Heart left ventricle (tissue), 16 donors: ENCODE measurements around the gene ASTN2. TPM values are rescaled to one million over a fixed set of nuclear protein-coding genes. Genes with fewer than 3 reads are reported as not detected.

Experiments
- ATAC-seq, 4 donors: fragments of 200-7000 bp; cut with Tn5 transposase; one replicate each; pipeline ENCODE4 v1.9.1; 2020 to 2022; ENCODE audit warnings: moderate library complexity in 4 of 4, mild to moderate bottlenecking in 3 of 4, moderate number of reproducible peaks in 1 of 4
- DNase-seq, 5 donors: peaks; one replicate each; pipeline ENCODE4 v3.0.0-alpha.2; 2020
- H3K27ac ChIP-seq, 12 donors: fragments of 200-600 bp; sonication (generic) in 4 of 12; one replicate each; pipeline versions ENCODE4 v1.5.0 to v1.8.0; 2016 to 2022; ENCODE audit warnings: mild to moderate bottlenecking in 2 of 12
- H3K27me3 ChIP-seq, 9 donors: fragments of 200-600 bp; sonication (generic) in 2 of 9; one replicate each; pipeline versions ENCODE4 v1.5.1 to v1.8.0; 2016 to 2022; ENCODE audit warnings: mild to moderate bottlenecking in 3 of 9
- H3K36me3 ChIP-seq, 9 donors: fragments of 200-600 bp; sonication (generic) in 2 of 9; one replicate each; pipeline versions ENCODE4 v1.5.0 to v1.8.0; 2018 to 2022; ENCODE audit warnings: mild to moderate bottlenecking in 2 of 9
- H3K4me1 ChIP-seq, 12 donors: fragments of 200-600 bp; sonication (generic) in 4 of 12; one replicate each; pipeline versions ENCODE4 v1.5.0 to v1.8.0; 2016 to 2022; ENCODE audit warnings: mild to moderate bottlenecking in 3 of 12
- H3K4me3 ChIP-seq, 12 donors: fragments of 200-600 bp; sonication (generic) in 4 of 12; one replicate each; pipeline versions ENCODE4 v1.5.0 to v1.8.0; 2017 to 2022; ENCODE audit warnings: mild to moderate bottlenecking in 9 of 12, moderate library complexity in 4 of 12
- H3K9me3 ChIP-seq, 12 donors: fragments of 200-600 bp; sonication (generic) in 4 of 12; one replicate each; pipeline versions ENCODE4 v1.5.0 to v1.8.0; 2016 to 2022; ENCODE audit warnings: mild to moderate bottlenecking in 1 of 12
- CTCF ChIP-seq, 12 donors: fragments of 200-600 bp; sonication (generic) in 4 of 12; IDR thresholded peaks; one replicate each; pipeline versions ENCODE4 v1.5.0 to v1.8.0; 2018 to 2022; ENCODE audit warnings: antibody characterized with exemption in 12 of 12, mild to moderate bottlenecking in 5 of 12
- POLR2A ChIP-seq, 2 donors: fragments of 450-650 bp; IDR thresholded peaks; one replicate each; pipeline ENCODE4 v1.6.1; 2017; ENCODE audit warnings: antibody characterized with exemption in 2 of 2, mild to moderate bottlenecking in 2 of 2, moderate library complexity in 2 of 2
- WGBS, 4 donors: extraction: QIAGEN DNeasy Blood & Tissue Kit in 2 of 4; methylation state at CpG; one replicate each; pipeline versions ENCODE4 v1.1.5 to v1.1.7; 2013 to 2018; 5-methylcytosine and 5-hydroxymethylcytosine counted together
- intact Hi-C, 10 donors: fragments of 100-400 bp; cut with DNase I; formaldehyde crosslinking; loops; one replicate each; pipeline versions ENCODE4 v1.11.1 to v1.14.2; 2022
- polyA plus RNA-seq, 2 donors: library from polyadenylated mRNA; stranded (reverse); fragments of 200-250 nt; gene quantifications; one replicate each; pipeline ENCODE4 v1.2.3, GENCODE V29; 2013
- total RNA-seq, 9 donors: library from RNA; depleted of rRNA in 2 of 9; stranded (reverse); fragments of >200 nt in 2 of 9; fragmentation: NEBNext Ultra II Directional in 3 of 9; extraction: Animal tissue kit (Norgen Biotek cat#: 25700) in 3 of 9; gene quantifications; one replicate each; pipeline versions ENCODE4 v1.1.0 to v1.2.4, GENCODE V29; 2016 to 2023
- donor health status: ischemic (EF 13 %, LVEDD 7.1; RV severe dilation, severe dysfunction).
- donor health status: healthy with polysubstance abuse.
- donor health status: DM: no; HTN: yes; CAD: no.
- donor health status: DM: no; HTN: no; CAD: no.
- donor health status: ischemic (EF 25% LVEDD 6.9; RV normal size, moderate dysfunction).
- donor health status: ischemic (EF 25% LVEDD 5.7; RV mildly dilated, moderate dysfunction).
- donor health status: healthy.
- donor health status: DM: yes; HTN: yes; CAD: no.
- donor health status: ischemic (EF 35%, LVEDD 5.7; RV mildly dilated, moderate dysfunction).
- donor health status: nonischemic (EF 11% LVEDD 7.7; RV severe dilation, severe dysfunction).
- donor health status: DM: yes; HTN: yes; CAD: no.
- donor health status: PGD.
- donor health status: ischemic (EF 29% LVEDD 5.4; RV normal size, mild dysfunction).
- donor health status: nonischemic (EF 23%, LVEDD 6.1; RV moderate dilation, normal function).

The ASTN2 gene
- total and polyA plus RNA-seq, 11 donors = 2.5 to 6.0 (median 3.5) TPM

- ATAC-seq = peak in 1 of 4 donors; percentile 40
- intact Hi-C loops = no loop called here
- H3K36me3 ChIP-seq = no peaks in the 10 kb centered on the region
- 85 to 93% (median 91%) methylated on average over 3 of the region's 3 CpGs for WGBS, 4 donors
- H3K4me3 ChIP-seq = no peak overlapping the region
- no peak for DNase-seq
- peak overlapping the region in 1 of 12 donors; percentile 30 for H3K27ac ChIP-seq
- no peaks in the 10 kb centered on the region for H3K27me3 ChIP-seq
- H3K9me3 ChIP-seq = peaks cover 0 to 20% (median 3%) of the 10 kb centered on the region in 12 donors
- TF ChIP-seq POLR2A (IDR thresholded peaks at IDR 0.05) (no peak), CTCF (IDR thresholded peaks at IDR 0.05) (no peak)
- H3K4me1 ChIP-seq = peaks cover 0 to 5% (median 0%) of the 10 kb centered on the region in 12 donors
Observed at GRCh38 chr9:116592970-116593369, 821.9 kb downstream of the ASTN2 start.

- no peak overlapping the region for H3K4me3 ChIP-seq
- peak in 9 of 12 donors; percentile 14 to 36 (median 25) for TF ChIP-seq CTCF (IDR thresholded peaks at IDR 0.05)
- no peak for TF ChIP-seq POLR2A (IDR thresholded peaks at IDR 0.05)
- peaks cover 0 to 4% (median 0%) of the 10 kb centered on the region in 12 donors for H3K4me1 ChIP-seq
- H3K9me3 ChIP-seq = peaks cover 0 to 26% (median 4%) of the 10 kb centered on the region in 12 donors
- WGBS, 4 donors = 74 to 79% (median 76%) methylated on average over 7 of the region's 7 CpGs
- DNase-seq = no peak
- H3K36me3 ChIP-seq = no peaks in the 10 kb centered on the region
- no peaks in the 10 kb centered on the region for H3K27me3 ChIP-seq
- no peak for ATAC-seq
- no peak overlapping the region for H3K27ac ChIP-seq
- intact Hi-C loops = loop anchor here in 1 of 10 donors (10.0 kb wide), 1 partner anchor 55 kb away; no protein-coding TSS in a partner anchor
Observed at GRCh38 chr9:116589392-116590354, 825.2 kb downstream of the ASTN2 start.

- Histone ChIP-seq H3K4me1 (no peaks in the 10 kb centered on the region), H3K27me3 (no peaks in the 10 kb centered on the region), H3K4me3 (no peak overlapping the region), H3K27ac (no peak overlapping the region), H3K36me3 (no peaks in the 10 kb centered on the region), H3K9me3 (peaks cover 0 to 26% (median 4%) of the 10 kb centered on the region in 12 donors)
- intact Hi-C loops = loop anchor here in 1 of 10 donors (10.0 kb wide), 1 partner anchor 57 kb away; no protein-coding TSS in a partner anchor
- WGBS, 4 donors = 70 to 92% (median 83%) methylated on average over 1 of the region's 1 CpG
- TF ChIP-seq POLR2A (IDR thresholded peaks at IDR 0.05) = no peak
- TF ChIP-seq CTCF (IDR thresholded peaks at IDR 0.05) = no peak
- ATAC-seq (no peak), DNase-seq (no peak)
Observed at GRCh38 chr9:116587919-116588318, 826.9 kb downstream of the ASTN2 start.

GRCh38 chr9:116585896-116586295, 829.0 kb downstream of the ASTN2 start:
- no peaks in the 10 kb centered on the region for H3K27me3 ChIP-seq
- H3K4me3 ChIP-seq = no peak overlapping the region
- H3K9me3 ChIP-seq = peaks cover 0 to 26% (median 4%) of the 10 kb centered on the region in 12 donors
- no peak for DNase-seq
- no peak for ATAC-seq
- intact Hi-C loops = loop anchor here in 1 of 10 donors (10.0 kb wide), 1 partner anchor 59 kb away; no protein-coding TSS in a partner anchor
- no peaks in the 10 kb centered on the region for H3K36me3 ChIP-seq
- H3K4me1 ChIP-seq = peaks cover 0 to 6% (median 0%) of the 10 kb centered on the region in 12 donors
- no peak for TF ChIP-seq CTCF (IDR thresholded peaks at IDR 0.05)
- H3K27ac ChIP-seq = no peak overlapping the region
- WGBS, 4 donors = 91 to 95% (median 93%) methylated on average over 1 of the region's 1 CpG
